GM12801 (cell line): ENCODE data around the gene SIN3A.

ENCODE experiments used
- TF ChIP-seq, protein P1 (sequence below): IDR thresholded peaks from one replicate; pipeline ENCODE4 v1.5.1; 2011; ENCODE audit warnings: control low read depth; ENCODE audit not compliant: insufficient read length; ENCODE audit errors: extremely low read depth

Gene SIN3A

DNA sequence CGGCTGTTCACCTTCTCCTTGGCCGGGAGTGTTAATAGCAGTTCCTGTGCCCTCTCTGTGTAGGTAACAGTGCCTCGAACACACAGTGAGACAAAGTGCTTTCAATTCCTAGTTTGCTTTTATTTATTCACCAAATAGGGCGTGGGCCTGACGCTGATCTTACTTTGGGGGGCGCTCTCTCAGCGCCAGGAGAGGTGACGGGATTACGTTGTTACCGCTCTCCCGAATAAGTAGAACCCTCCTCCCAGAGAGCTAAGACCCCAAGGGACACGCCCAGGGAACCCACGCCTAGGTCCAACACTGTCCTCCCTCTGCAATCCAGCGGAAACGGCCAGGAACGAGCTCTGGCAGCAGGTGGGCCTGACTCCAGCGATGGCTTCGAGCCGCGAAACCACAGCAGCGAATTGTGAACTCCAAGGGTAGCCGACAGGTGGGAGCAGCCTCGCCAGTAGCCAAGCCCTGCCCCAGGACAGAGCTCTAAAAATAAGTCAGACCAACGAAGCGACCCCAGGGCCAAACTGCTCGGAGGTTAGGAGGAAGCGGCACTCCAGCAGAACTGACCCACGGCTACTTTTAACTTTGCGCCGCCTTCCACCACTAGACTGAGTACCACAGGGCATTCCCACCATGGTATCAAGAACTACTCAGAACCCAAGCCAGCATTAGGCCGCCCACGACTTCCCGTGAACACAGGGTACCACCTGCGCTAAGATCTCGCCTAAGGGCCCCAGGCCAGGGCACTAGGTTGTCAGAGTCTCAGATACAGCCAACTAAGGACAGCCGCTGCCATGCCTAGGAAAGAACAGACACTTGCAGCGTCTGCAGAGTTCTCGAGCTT, 1.6 kb upstream of the SIN3A start:
- TF ChIP-seq, protein P1, sequence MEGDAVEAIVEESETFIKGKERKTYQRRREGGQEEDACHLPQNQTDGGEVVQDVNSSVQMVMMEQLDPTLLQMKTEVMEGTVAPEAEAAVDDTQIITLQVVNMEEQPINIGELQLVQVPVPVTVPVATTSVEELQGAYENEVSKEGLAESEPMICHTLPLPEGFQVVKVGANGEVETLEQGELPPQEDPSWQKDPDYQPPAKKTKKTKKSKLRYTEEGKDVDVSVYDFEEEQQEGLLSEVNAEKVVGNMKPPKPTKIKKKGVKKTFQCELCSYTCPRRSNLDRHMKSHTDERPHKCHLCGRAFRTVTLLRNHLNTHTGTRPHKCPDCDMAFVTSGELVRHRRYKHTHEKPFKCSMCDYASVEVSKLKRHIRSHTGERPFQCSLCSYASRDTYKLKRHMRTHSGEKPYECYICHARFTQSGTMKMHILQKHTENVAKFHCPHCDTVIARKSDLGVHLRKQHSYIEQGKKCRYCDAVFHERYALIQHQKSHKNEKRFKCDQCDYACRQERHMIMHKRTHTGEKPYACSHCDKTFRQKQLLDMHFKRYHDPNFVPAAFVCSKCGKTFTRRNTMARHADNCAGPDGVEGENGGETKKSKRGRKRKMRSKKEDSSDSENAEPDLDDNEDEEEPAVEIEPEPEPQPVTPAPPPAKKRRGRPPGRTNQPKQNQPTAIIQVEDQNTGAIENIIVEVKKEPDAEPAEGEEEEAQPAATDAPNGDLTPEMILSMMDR = no peak

DNA sequence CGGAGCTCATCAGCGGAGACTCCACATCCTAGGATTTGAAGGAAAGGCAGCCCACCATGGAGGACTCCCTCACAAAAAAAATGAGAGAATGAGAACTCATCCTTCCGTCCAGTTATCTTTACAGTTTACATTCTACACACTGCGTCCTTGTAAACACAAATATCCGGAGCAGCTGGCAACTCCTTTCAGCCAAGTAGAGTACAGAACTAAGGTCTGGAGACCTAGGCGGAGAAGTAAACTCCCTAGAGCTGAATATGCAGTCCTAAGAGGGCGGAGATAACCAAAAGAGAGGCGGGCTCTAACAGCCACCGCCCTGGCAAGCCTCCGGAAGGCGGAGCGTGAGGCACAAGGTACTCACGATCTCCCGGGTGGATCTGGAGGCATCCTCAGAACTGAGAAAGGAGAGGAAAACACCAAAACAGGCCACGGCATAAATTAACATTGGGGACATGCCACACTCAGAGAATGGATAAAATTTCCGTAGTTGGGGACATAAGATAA, 924 bp upstream of the SIN3A start:
- TF ChIP-seq, protein P1 = no peak

DNA sequence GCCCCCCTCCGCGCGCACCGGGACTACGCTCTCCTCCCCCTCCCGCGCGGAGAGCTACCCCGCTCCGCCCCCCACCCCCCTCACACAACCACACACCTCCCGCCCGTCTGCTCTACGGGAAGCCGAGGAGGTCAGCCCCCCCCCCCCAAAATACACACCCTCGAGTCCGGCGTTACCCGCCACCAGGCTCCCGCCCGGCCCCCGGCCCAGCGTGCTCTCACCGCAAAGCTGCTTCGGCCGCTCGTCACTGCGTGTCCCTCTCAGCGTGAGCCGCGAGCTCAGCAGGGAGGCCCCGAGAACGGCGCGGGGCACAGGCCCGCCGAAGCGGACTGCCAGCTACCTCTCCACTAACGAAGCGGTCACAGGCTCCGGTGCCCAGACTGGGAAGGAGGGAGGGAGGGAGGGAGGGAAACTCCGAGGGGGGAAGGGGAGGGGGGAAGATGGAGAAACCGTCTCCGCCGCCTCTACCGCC, 252 bp downstream of the SIN3A start:
- TF ChIP-seq, protein P1 = no peak

DNA sequence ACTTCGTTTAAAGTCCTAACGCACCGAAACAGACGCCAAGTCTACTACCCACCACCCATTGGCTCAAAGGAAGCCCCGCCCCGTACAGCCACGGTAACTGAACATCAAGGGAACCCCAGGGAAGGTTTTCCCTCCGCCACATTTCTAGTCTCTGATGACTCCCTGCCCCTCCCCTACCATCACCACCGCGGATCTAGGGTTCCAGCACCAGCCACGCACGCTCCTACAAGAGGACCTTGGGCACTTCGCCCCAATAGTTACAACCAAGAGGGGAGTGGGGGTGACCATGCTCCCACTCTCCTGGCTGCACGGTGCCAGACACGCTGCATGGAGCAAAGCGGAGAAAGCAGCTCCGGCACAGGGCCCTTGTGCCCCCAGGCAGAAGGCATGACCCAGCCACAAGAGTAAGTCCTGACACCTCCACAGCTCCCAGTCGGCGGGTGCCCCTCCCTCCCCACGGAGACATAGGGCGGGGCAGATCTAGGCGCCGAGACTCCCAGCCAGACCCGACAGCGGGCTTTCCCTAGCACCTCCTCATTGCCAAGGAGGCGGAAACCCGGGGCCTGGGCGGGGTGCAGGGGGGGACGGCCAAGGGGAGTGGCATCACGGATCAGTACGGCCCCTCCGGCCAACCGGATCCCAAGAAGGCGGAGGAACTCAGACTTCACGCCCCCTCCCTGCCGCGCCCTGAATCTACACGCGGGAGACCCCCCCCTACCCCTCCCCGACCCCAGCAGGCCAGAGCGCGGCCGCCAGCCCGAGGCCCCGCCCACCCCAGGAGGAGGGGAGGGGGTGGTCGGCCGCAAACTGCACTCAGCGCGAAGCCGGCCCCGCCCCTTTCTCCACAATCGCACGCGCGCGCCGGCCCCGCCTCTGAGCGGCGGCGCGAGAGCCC, 936 bp downstream of the SIN3A start:
- TF ChIP-seq, protein P1 = no peak

DNA sequence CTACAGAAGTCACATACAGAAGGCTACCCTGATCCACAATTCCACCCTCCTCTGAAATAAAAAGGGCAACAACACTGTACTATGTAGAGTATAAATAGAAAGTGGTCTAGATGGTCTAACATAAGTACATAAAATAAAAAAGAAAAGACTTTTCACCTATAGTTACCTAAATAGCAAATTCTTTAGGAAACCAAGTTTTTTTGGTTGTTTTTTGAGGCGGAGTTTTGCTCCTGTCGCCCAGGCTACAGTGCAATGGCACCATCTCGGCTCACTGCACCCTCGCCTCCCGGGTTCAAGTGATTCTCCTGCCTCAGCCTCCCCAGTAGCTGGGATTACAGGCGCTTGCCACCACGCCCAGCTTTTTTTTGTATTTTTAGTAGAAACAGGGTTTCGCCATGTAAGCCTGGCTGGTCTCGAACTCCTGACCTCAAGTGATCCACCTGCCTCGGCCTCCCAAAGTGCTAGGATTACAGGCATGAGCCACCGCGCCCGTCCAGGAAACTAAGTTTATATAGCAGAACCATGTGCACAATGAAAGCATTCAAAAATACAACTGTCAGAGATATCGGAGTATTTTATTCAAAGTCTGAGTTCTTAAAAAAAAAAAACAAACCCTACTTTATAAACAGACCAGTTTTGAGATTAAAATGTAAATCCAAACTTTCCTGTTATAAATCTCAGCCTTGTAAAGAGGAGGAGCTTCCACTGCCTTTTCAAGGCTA, 1.7 kb downstream of the SIN3A start:
- TF ChIP-seq, protein P1 = no peak

DNA sequence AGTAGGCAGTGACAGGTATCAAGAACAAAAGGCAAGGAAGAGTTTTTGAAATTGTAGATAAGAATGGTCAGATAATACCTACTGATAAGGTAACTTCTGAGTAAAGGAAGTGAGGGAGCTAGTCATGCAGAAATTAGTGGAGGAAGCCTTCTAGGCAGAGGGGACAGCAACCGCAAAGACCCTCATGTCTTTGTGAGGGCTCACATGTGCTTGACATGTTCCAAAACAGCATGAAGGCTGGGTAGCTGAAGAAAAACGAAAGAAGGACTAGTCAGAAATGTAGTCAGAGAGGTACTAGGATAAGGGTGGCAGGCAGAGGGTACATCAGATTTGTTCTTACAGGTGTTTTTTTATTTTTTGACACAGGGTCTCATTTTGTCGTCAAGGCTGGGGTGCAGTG, 5.3 kb downstream of the SIN3A start:
- TF ChIP-seq, protein P1 = no peak
